Activated T-cell treated with anti-CD3 and anti-CD28 coated beads, Interleukin-2, amount 50 U/mL, for 4 hours (primary cell): Measurements from ENCODE around the gene KIAA0930. TPM values are rescaled to one million over a fixed set of nuclear protein-coding genes. Genes with fewer than 3 reads are reported as not detected.
"Not testable (repeated sequence)": the region's sequence is repeated elsewhere in the genome, so short reads cannot be mapped to it uniquely, and the experiment has no call there.

Experiments
- ATAC-seq, 2 donors: fragments of 200-7000 bp; cut with Tn5 transposase; one replicate each; pipeline ENCODE4 v1.10.0; 2021
- DNase-seq: peaks from one replicate; pipeline ENCODE4 v3.0.0-alpha.2; 2020
- H3K27me3 Mint-ChIP-seq: one replicate; pipeline ENCODE4 v1.8.0; 2021; ENCODE audit warnings: low read depth, mixed read lengths
- H3K36me3 Mint-ChIP-seq: one replicate; pipeline ENCODE4 v1.8.0; 2022; ENCODE audit warnings: mixed read lengths; ENCODE audit not compliant: insufficient read depth
- H3K4me1 Mint-ChIP-seq: one replicate; pipeline ENCODE4 v1.8.0; 2021; ENCODE audit warnings: low read depth, mixed read lengths
- H3K4me3 Mint-ChIP-seq: one replicate; pipeline ENCODE4 v1.8.0; 2021; ENCODE audit warnings: mild to moderate bottlenecking, moderate library complexity, mixed read lengths
- H3K9me3 Mint-ChIP-seq: one replicate; pipeline ENCODE4 v1.8.0; 2021; ENCODE audit warnings: mixed read lengths
- total RNA-seq, 3 donors: library from RNA; stranded (reverse); gene quantifications; one replicate each; pipeline ENCODE4 v1.2.1, GENCODE V29; 2021

Gene KIAA0930
- total RNA-seq, result 10 to 100 TPM; 46.8 to 52.6 (median 48.8) TPM

DNA sequence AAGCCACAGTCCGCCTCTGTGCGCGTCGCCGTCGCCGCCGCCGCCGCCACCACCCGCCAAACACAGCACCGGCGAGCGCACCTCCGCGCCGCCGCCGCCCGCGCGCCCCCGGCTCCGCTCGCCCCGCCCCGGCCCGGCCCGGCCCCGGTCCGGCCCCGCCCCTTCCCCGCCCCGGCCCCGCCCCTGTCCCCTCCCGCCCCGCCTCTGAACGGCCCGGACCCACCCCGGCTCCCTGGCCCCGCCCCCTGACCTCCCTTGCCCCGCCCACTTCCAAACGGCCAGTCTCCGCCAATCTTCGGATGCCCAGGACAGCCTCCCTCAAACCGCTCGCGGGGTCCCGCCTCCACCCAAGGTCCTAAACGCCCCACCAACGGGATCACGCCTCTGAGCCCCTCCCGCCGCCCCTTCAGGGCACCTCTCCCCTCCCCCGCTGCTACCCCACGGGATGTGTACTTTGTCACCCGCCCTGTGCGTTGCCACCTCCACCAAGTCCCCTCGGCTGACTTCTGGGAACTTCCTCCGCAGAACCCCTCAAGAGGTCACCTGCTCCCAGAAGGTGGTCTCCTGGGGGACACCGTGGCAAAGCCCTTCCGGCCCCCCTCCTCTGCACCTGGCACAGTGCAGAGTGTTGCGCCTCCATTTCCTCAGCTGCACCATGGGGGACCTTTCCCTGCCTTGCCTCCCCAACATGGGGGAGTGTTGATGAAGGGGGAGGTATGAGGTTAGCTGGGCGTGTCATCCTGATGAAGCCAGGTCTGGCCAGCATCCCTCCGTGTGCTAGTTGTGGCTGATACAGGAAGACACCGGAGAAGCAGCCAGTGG, at the start of gene KIAA0930:
Gene KIAA0930 (minus strand): TSS at position 85 of the 822 bp plus-strand sequence. CDS start 191 bp downstream, outside the sequence.
- H3K36me3 Mint-ChIP-seq, result peaks cover 11% of the 10 kb centered on the region
- ATAC-seq, result peak; percentile 70 to 72
- peaks cover 42% of the 10 kb centered on the region for H3K4me1 Mint-ChIP-seq

GRCh38 chr22:45286854-45287551, 46.3 kb upstream of the KIAA0930 start:
- no peak for ATAC-seq
- Mint-ChIP-seq H3K4me3 (no peak overlapping the region), H3K27me3 (peaks cover 15% of the 10 kb centered on the region), H3K9me3 (no peaks in the 10 kb centered on the region), H3K36me3 (no peaks in the 10 kb centered on the region), H3K4me1 (peaks cover 5% of the 10 kb centered on the region)
- DNase-seq, result no peak

More for the DNA sequence above, at the start of gene KIAA0930:
- Mint-ChIP-seq H3K9me3 (no peaks in the 10 kb centered on the region), H3K27me3 (no peaks in the 10 kb centered on the region), H3K4me3 (peak within 1 kb of the TSS; percentile 87)
- DNase-seq, result peak; percentile 73

GRCh38 chr22:45285263-45286058, 44.8 kb upstream of the KIAA0930 start:
- no peak overlapping the region for H3K4me3 Mint-ChIP-seq
- no peaks in the 10 kb centered on the region for H3K36me3 Mint-ChIP-seq
- DNase-seq (no peak), ATAC-seq (no peak)
- H3K27me3 Mint-ChIP-seq, result peaks cover 19% of the 10 kb centered on the region
- H3K4me1 Mint-ChIP-seq, result peaks cover 5% of the 10 kb centered on the region
- no peaks in the 10 kb centered on the region for H3K9me3 Mint-ChIP-seq

- no peaks in the 10 kb centered on the region for H3K9me3 Mint-ChIP-seq
- H3K36me3 Mint-ChIP-seq, result no peaks in the 10 kb centered on the region
- peak; percentile 54 for DNase-seq
- peaks cover 19% of the 10 kb centered on the region for H3K27me3 Mint-ChIP-seq
- no peak within 1 kb of the TSS for H3K4me3 Mint-ChIP-seq
- H3K4me1 Mint-ChIP-seq, result peaks cover 11% of the 10 kb centered on the region
- peak; percentile 99 for ATAC-seq
These were observed 44.1 kb upstream of the KIAA0930 start, which contains the start of gene UPK3A for GRCh38 chr22:45284705-45285262. Gene UPK3A, plus strand, starts transcription at chr22:45284949. Its CDS starts 65 bp downstream, at chr22:45285014.

DNA sequence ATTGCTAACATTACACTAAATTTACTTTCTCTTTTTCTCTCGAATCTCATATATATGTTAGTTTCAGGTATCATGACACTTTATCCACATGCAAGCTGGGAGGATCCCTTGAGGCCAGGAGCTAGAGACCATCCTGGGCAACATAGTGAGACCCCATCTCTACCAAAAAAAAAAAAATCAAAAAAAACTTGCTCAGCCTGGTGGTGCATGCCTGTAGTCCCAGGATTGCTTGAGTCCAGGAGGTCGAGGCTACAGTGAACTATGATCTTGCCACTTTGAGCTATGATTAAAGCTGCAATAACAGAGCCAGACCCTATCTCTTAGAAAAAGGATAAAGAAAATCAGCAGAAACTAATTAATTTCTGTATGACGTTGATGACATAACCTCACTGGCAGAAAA, 40.3 kb upstream of the KIAA0930 start:
- Mint-ChIP-seq H3K36me3 (no peaks in the 10 kb centered on the region), H3K9me3 (no peaks in the 10 kb centered on the region), H3K4me1 (peaks cover 16% of the 10 kb centered on the region), H3K27me3 (peaks cover 18% of the 10 kb centered on the region), H3K4me3 (no peak overlapping the region)
- ATAC-seq, result no peak
- DNase-seq, result no peak

DNA sequence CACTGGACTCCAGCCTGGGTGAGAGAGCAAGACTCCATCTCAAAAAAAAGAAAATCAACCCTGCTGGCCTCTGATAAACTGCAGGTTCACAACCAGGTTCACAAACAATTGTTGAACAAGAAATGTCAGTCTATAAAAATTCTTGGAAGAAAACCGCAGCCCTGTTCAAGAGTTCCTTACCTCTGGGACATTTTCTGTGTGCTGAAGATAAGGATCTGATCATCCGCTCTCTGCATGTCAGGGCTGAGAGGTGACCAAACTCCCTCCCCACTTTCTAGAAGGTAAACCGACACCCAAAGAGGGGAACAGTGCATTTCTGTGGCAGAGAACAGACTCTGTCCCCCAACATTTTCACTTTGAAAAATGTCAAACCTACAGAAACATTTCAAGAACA, 39.9 kb upstream of the KIAA0930 start:
- DNase-seq (no peak), ATAC-seq (no peak)
- Mint-ChIP-seq H3K4me1 (peaks cover 16% of the 10 kb centered on the region), H3K36me3 (no peaks in the 10 kb centered on the region), H3K9me3 (no peaks in the 10 kb centered on the region), H3K4me3 (no peak overlapping the region), H3K27me3 (peaks cover 15% of the 10 kb centered on the region)

GRCh38 chr22:45278125-45278524, 37.4 kb upstream of the KIAA0930 start:
- ATAC-seq (no peak), DNase-seq (no peak)
- Mint-ChIP-seq H3K27me3 (peaks cover 4% of the 10 kb centered on the region), H3K9me3 (no peaks in the 10 kb centered on the region), H3K36me3 (no peaks in the 10 kb centered on the region), H3K4me1 (peaks cover 12% of the 10 kb centered on the region), H3K4me3 (no peak overlapping the region)

DNA sequence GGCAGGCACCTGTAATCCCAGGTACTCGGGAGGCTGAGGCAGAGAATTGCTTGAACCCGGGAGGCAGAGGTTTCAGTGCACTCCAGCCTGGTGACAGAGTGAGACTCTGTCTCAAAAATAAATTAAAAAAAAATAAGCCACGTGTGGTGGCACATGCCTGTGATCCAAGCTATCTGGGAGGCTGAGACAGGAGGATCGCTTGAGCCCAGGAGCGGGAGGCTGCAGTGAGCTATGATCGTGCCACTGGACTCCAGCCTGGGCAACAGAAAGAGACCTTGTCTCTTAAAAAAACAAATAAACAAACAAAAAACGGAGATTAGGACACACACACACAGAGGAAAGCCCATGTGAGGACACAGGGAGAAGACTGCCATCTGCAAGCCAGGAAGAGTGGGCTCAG, 37.0 kb upstream of the KIAA0930 start:
- H3K27me3 Mint-ChIP-seq, H3K9me3 Mint-ChIP-seq, H3K36me3 Mint-ChIP-seq, DNase-seq, ATAC-seq, H3K4me3 Mint-ChIP-seq: not testable (repeated sequence)
- H3K4me1 Mint-ChIP-seq, result peaks cover 12% of the 10 kb centered on the region

DNA sequence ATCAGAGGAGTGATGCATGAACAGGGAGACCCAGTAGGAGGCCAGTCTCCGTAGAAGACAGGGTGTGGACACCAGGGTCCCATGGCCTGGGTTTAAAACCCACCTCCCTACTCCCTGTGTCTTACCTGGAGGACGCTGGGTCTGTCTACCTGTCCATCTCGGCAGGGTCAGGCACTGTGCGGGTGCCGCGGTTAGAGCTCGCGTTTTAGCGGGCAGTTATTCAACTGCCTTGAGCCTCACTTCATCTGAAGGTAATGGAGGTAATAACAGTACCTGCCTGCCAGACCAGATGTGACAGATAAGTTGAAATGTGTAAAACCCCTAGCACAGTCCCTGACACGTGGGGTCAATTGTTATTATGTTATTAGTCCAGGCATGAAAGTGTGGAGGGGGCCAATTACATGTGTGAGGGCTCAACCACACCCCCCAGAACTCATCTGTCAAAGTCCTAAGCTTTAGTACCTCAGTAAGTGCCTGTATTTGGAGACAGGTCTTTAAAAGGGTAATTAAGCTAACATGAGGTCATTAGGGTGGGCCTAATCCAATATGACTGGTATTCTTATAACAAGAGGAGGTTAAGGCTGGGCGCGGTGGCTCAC, 35.9 kb upstream of the KIAA0930 start:
- DNase-seq (no peak), ATAC-seq (no peak)
- no peak overlapping the region for H3K4me3 Mint-ChIP-seq
- no peaks in the 10 kb centered on the region for H3K9me3 Mint-ChIP-seq
- H3K36me3 Mint-ChIP-seq, result no peaks in the 10 kb centered on the region
- peaks cover 2% of the 10 kb centered on the region for H3K27me3 Mint-ChIP-seq
- H3K4me1 Mint-ChIP-seq, result peaks cover 12% of the 10 kb centered on the region

DNA sequence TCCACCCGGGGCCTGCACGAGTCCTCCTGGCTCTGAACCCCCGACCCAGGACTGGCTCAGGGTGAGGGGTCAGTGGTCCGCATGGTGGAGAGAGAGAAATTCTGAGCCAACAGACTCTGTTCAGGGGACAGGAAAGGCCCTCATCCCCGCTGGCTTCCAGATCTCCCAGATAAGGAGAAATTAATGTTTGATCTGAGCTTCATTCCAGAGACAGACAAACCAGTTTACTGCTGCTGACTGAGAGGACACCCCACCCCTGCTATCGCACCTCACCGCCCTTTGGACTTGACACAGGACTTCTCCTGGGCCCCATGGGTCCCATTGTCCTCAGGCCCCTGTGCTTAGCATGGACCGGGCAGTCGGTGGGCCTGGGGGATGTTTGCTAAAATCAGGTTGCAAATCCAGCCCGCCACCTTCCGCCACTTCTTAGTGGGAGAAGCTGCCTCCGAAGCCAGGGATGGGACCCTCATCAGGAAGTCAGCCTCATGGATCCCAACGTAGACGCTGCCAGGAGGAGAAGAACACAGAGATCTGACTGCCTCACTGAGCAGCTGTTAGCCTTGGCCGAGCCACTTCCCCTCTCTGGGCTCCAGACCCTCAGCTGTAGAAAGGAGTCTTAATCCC, 32.9 kb upstream of the KIAA0930 start:
- H3K9me3 Mint-ChIP-seq, result no peaks in the 10 kb centered on the region
- H3K36me3 Mint-ChIP-seq, result no peaks in the 10 kb centered on the region
- H3K27me3 Mint-ChIP-seq, result no peaks in the 10 kb centered on the region
- DNase-seq (no peak), ATAC-seq (no peak)
- no peak overlapping the region for H3K4me3 Mint-ChIP-seq
- H3K4me1 Mint-ChIP-seq, result peaks cover 13% of the 10 kb centered on the region

GRCh38 chr22:45272498-45272897, 31.8 kb upstream of the KIAA0930 start:
- ATAC-seq (no peak), DNase-seq (no peak)
- no peaks in the 10 kb centered on the region for H3K36me3 Mint-ChIP-seq
- no peaks in the 10 kb centered on the region for H3K27me3 Mint-ChIP-seq
- H3K9me3 Mint-ChIP-seq, result no peaks in the 10 kb centered on the region
- H3K4me1 Mint-ChIP-seq, result peaks cover 11% of the 10 kb centered on the region
- no peak overlapping the region for H3K4me3 Mint-ChIP-seq

- Mint-ChIP-seq H3K9me3 (no peaks in the 10 kb centered on the region), H3K36me3 (no peaks in the 10 kb centered on the region), H3K27me3 (peaks cover 3% of the 10 kb centered on the region), H3K4me1 (peaks cover 11% of the 10 kb centered on the region), H3K4me3 (no peak overlapping the region)
- ATAC-seq (no peak), DNase-seq (no peak)
These were observed 31.0 kb upstream of the KIAA0930 start for GRCh38 chr22:45271667-45272201.
